ENCODE data around the gene HMGB2.

Gene HMGB2

DNA sequence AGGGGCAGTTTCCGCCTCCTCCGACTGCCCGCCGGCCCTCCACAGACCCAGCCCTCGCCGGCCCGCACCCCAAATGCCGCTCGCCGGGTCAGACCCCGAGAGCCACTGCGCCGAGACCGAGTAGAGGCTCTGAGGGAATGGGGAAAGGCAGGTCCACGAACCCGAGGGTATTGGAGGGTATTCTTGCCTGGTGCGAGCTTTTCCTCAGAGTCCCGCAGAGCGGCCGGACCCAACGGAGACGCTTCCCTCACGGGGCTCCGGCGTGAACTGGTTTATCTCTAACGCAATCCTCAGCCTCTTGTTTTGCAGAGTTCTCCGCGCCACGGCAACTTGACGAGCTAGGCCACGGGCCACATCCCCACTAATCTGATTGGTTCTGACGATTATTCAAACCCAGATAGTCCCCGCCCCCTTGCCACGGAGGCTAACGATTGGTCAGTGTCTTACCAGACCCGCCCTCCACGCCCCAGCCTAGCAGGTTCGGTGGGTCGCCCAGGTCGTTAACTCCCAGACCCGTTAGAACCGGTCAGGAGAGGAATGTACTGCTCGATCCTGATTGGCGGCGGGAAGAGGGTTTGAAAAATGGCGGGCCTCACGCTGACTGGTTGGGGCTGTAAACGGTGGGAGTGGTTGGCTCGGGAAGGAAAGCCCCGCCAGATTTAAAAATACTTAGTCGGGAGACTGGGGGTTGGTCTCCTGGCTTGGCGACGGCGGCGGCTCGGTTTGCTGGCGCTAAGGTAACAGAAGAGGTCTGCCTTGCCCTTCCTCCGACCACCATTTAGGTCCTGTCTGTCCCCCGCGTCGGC lies at the start of gene HMGB2:
TSS of gene HMGB2 (minus strand) at position 274 of the 806 bp plus-strand sequence. CDS start 709 bp downstream, outside the sequence.
- peak within 1 kb of the TSS; percentile 97 for H3K4me3 ChIP-seq (ENCODE audit: low read depth, low read length)
- TF ChIP-seq, protein P1, sequence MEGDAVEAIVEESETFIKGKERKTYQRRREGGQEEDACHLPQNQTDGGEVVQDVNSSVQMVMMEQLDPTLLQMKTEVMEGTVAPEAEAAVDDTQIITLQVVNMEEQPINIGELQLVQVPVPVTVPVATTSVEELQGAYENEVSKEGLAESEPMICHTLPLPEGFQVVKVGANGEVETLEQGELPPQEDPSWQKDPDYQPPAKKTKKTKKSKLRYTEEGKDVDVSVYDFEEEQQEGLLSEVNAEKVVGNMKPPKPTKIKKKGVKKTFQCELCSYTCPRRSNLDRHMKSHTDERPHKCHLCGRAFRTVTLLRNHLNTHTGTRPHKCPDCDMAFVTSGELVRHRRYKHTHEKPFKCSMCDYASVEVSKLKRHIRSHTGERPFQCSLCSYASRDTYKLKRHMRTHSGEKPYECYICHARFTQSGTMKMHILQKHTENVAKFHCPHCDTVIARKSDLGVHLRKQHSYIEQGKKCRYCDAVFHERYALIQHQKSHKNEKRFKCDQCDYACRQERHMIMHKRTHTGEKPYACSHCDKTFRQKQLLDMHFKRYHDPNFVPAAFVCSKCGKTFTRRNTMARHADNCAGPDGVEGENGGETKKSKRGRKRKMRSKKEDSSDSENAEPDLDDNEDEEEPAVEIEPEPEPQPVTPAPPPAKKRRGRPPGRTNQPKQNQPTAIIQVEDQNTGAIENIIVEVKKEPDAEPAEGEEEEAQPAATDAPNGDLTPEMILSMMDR (IDR thresholded peaks at IDR 0.05; ENCODE audit: low read depth, low read length): no peak

DNA sequence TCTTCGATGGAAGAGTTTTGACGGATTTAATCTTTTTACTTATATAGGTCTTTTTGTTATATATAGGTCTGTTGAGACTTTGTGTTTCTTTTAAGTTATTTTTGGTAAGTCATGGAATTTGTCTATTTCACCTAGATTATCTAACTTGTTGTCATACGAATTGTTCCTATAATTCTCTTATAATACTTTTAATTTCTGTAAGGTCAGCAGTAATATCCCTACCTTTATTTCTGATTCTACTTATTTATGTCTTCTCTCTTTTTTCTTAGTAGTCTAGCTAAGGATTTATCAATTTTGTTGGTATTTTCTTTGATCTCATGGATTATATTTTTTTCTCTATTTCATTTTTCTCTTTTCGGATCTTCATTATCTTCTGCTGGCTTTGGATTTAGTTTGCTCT lies 48.2 kb upstream of the HMGB2 start:
- no peak overlapping the region for H3K4me3 ChIP-seq (ENCODE audit: low read depth, low read length)
- TF ChIP-seq, protein P1 (IDR thresholded peaks at IDR 0.05; ENCODE audit: low read depth, low read length): no peak

DNA sequence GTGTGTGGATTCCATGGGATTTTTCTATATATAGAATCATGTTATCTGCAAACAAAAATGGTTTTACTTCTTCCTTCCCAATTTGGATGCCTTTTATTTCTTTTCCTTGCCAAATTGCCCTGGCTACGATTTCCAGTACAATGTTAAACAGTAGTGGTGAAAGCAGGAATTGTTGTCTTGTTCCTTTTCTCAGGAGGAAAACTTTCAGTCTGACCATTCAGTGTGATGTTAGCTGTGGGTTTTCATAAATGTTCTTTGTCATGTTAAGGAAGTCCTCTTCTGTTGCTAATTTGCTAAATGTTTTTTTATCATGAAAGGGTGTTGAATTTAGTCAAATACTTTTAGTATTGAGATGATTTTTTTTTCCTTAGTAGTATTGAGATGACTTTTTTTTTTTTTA lies 47.5 kb upstream of the HMGB2 start:
- TF ChIP-seq, protein P1 (IDR thresholded peaks at IDR 0.05; ENCODE audit: low read depth, low read length): no peak

DNA sequence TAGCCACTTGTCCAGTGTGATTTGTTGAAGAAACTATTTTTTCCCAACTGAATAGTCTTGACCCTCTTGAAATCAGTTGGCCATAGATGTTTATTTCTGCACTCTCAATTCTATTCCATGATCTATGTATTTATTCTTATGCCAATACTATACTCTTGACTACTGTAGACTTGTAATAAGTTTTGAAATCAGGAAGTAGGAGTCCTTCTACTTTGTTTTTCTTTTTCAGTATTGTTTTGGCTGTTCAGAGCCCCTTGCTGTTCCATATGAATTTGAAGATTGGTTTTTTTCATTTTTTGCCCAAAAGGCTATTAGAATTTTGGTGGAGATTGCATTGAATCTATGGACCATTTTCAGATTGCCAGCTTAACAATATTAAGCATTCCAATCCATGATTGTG lies 46.8 kb upstream of the HMGB2 start:
- TF ChIP-seq, protein P1 (IDR thresholded peaks at IDR 0.05; ENCODE audit: low read depth, low read length): no peak
- H3K4me3 ChIP-seq (ENCODE audit: low read depth, low read length): no peak overlapping the region

More for the DNA sequence above, 47.5 kb upstream of the HMGB2 start:
- H3K4me3 ChIP-seq (ENCODE audit: low read depth, low read length): no peak overlapping the region

DNA sequence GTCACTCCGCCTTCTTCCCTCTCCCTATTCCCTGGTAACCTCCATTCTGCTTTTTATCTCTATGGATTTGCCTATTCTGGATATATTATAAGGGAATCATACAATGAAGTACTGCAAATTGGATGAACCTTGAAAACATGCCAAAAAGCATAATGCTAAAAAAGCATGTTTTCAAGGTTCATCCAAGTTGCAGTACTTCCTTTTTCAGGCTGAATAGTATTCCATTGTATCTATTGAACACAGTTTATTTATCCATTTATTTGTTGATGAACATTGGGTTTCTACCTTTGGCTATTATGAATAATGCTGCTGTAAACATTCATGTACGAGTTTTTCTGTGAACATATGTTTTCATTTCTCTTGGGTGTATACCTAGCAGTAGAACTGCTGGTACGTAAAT lies 45.8 kb upstream of the HMGB2 start:
- TF ChIP-seq, protein P1 (IDR thresholded peaks at IDR 0.05; ENCODE audit: low read depth, low read length): no peak
- no peak overlapping the region for H3K4me3 ChIP-seq (ENCODE audit: low read depth, low read length)

DNA sequence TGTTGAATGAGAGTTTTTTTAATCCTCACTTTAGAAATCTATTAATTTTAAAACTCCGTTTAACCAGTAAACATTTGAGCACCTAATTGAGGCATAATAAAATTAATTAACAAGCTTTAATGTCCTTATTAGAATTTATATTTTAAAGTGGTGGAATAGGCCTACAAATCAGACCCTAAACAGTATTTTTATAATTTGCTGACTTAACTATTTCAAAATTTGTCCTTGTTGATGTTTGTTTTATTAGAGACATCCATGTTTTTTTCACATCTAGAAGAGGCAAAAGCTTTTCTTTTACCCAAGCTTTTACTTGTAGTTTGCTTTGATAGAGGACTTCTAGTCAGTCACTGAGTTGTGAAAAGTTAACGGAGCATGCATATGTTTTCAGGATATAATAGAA lies 40.4 kb upstream of the HMGB2 start:
- no peak overlapping the region for H3K4me3 ChIP-seq (ENCODE audit: low read depth, low read length)
- TF ChIP-seq, protein P1 (IDR thresholded peaks at IDR 0.05; ENCODE audit: low read depth, low read length): no peak

Measured in WI38 (cell line).